HepG2 (cell line): ENCODE data around the gene MSI2. TPM values are rescaled to one million over a fixed set of nuclear protein-coding genes. Genes with fewer than 3 reads are reported as not detected.

Experiments used
- CBX5 ChIP-seq: sonication (generic); formaldehyde crosslinking; IDR thresholded peaks from 2 replicates; pipeline ENCODE4 v1.4.0; 2020; ENCODE audit warnings: missing genetic modification reagents, borderline replicate concordance
- ELF3 ChIP-seq: IDR thresholded peaks from 2 replicates; pipeline ENCODE4 v1.6.1; 2016; ENCODE audit warnings: missing genetic modification reagents, missing compliant biosample characterization
- GATAD2A ChIP-seq: IDR thresholded peaks from 2 replicates; pipeline ENCODE4 v1.6.1; 2016
- GTF2F1 ChIP-seq: fragments of 150-350 bp; IDR thresholded peaks from 2 replicates; pipeline ENCODE4 v1.6.1; 2014; ENCODE audit warnings: low read length
- HIVEP1 ChIP-seq: sonication (generic); formaldehyde crosslinking; IDR thresholded peaks from 2 replicates; pipeline ENCODE4 v1.4.0; 2020; ENCODE audit warnings: mild to moderate bottlenecking, missing genetic modification reagents
- JUN ChIP-seq: sonication (generic); formaldehyde crosslinking; IDR thresholded peaks from 2 replicates; pipeline ENCODE4 v1.4.0; 2020; ENCODE audit warnings: mild to moderate bottlenecking, missing genetic modification reagents
- MYNN ChIP-seq: sonication (generic); formaldehyde crosslinking; IDR thresholded peaks from 2 replicates; pipeline ENCODE4 v1.4.0; 2020; ENCODE audit warnings: mild to moderate bottlenecking, low read depth, missing genetic modification reagents
- MZF1 ChIP-seq: sonication (generic); formaldehyde crosslinking; IDR thresholded peaks from 2 replicates; pipeline ENCODE4 v1.8.1; 2023; ENCODE audit warnings: mild to moderate bottlenecking, missing genetic modification reagents, borderline replicate concordance
- PHB2 ChIP-seq: fragments of 450-650 bp; IDR thresholded peaks from 2 replicates; pipeline ENCODE4 v1.6.1; 2018; ENCODE audit not compliant: partially characterized antibody
- PLSCR1 ChIP-seq: sonication (generic); formaldehyde crosslinking; IDR thresholded peaks from 2 replicates; pipeline ENCODE4 v1.5.0; 2020; ENCODE audit warnings: missing genetic modification reagents, mild to moderate bottlenecking, borderline replicate concordance
- RBAK ChIP-seq: sonication (generic); formaldehyde crosslinking; IDR thresholded peaks from 2 replicates; pipeline ENCODE4 v1.5.1; 2020; ENCODE audit warnings: mild to moderate bottlenecking, missing genetic modification reagents
- RBM39 ChIP-seq: fragments of 200-400 bp; formaldehyde crosslinking; IDR thresholded peaks from one replicate; pipeline ENCODE4 v1.6.1; 2018; ENCODE audit warnings: antibody characterized with exemption, mild to moderate bottlenecking, low read depth, low read length; ENCODE audit not compliant: poor library complexity, severe bottlenecking
- TIGD3 ChIP-seq: sonication (generic); formaldehyde crosslinking; IDR thresholded peaks from 2 replicates; pipeline ENCODE4 v1.5.1; 2020; ENCODE audit warnings: mild to moderate bottlenecking, missing genetic modification reagents, borderline replicate concordance
- ZFAT ChIP-seq: sonication (generic); formaldehyde crosslinking; conservative IDR thresholded peaks from 2 replicates; pipeline ENCODE4 v1.8.1; 2023; ENCODE audit warnings: missing genetic modification reagents, inconsistent platforms
- ZMAT5 ChIP-seq: sonication (generic); formaldehyde crosslinking; IDR thresholded peaks from 2 replicates; pipeline ENCODE4 v1.5.0; 2020; ENCODE audit warnings: mild to moderate bottlenecking, low read depth, missing genetic modification reagents, borderline replicate concordance
- ZNF18 ChIP-seq: sonication (generic); formaldehyde crosslinking; IDR thresholded peaks from 2 replicates; pipeline ENCODE4 v1.8.0; 2022; ENCODE audit warnings: mild to moderate bottlenecking, missing genetic modification reagents; ENCODE audit not compliant: insufficient replicate concordance
- ZNF30 ChIP-seq: sonication (generic); formaldehyde crosslinking; IDR thresholded peaks from 2 replicates; pipeline ENCODE4 v1.5.0; 2020; ENCODE audit warnings: mild to moderate bottlenecking, missing genetic modification reagents
- ZNF451 ChIP-seq: sonication (generic); formaldehyde crosslinking; IDR thresholded peaks from 2 replicates; pipeline ENCODE4 v1.5.0; 2020; ENCODE audit warnings: mild to moderate bottlenecking, missing genetic modification reagents
- polyA plus RNA-seq, 8 experiments: library from polyadenylated mRNA; depleted of rRNA in 3 of 8; stranded (reverse) in 7 of 8; unstranded in 1 of 8; fragments of >200 nt; fragmentation: Illumina TruSeq in 4 of 8; extraction: Trizol in 4 of 8; gene quantifications; 2 replicates each; pipeline versions ENCODE4 v1.2.1 to v1.2.3, GENCODE V29; 2011 to 2016; ENCODE audit warnings: low read depth in 4 of 8, missing spikeins in 1 of 8, mixed read lengths in 1 of 8; ENCODE audit not compliant: insufficient read depth in 1 of 8
- total RNA-seq, 5 experiments: library from RNA; depleted of rRNA; stranded (reverse); fragments of >200 nt; fragmentation: Illumina TruSeq; extraction: Trizol; gene quantifications; 2 replicates each; pipeline ENCODE4 v1.2.3, GENCODE V29; 2016; ENCODE audit warnings: low read depth in 1 of 5
- TF ChIP-seq, protein P1 (sequence below): sonication (generic); formaldehyde crosslinking; IDR thresholded peaks from 2 replicates; pipeline ENCODE4 v1.5.0; 2020; ENCODE audit warnings: missing genetic modification reagents
- TF ChIP-seq, protein P2 (sequence below): sonication (generic); formaldehyde crosslinking; IDR thresholded peaks from 2 replicates; pipeline ENCODE4 v1.5.0; 2020; ENCODE audit warnings: mild to moderate bottlenecking, missing genetic modification reagents

Gene MSI2
- total and polyA plus RNA-seq, 2 of the 13 experiments (the other 11 are each of a cell fraction or from before 2014, with no cell fraction given), result 77.5 to 78.4 TPM

DNA sequence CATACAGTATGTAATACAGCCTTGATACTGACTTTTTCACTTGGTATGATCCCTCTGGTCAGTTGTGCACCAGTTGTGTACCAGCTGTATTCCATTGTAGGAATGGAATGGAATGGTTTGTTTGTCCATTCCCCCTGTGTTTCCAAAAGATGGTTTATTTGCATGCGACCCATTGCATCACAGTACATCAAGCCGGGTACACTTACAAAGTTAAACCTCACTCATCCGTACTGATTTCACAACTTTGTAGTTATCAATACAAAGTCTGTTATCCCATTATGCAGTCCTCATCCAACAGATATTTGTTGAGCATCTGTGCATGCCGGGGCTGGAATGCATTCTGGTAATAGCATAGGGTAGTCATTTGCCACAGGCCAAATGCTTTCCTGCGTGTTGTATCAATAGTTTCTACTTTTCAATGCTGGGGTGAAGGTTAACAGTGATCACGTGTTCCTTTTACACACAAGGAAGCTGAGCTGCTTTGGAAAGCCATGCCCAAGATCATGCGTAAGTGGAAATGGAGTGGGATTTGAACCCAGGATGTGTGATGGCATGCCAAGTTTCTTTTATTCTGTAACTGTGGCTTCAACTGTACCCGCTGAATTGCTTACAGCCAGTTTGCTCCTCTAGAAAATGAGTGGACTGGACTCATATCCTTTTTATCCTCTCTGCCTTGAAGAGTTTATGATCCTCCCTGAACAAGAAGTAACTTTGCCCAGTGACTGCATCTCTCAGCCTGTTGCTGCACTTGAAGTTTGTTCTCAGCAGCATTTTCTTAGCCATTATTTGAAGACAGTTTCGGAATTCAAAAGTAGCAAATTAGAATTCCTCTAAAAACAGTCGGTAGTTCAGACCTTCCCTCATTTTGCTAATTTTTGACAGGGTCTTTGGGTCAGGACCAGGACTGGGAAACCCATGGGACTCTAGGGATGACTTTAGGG lies 260.2 kb downstream of the MSI2 start (continued):
- TF ChIP-seq, protein P1, sequence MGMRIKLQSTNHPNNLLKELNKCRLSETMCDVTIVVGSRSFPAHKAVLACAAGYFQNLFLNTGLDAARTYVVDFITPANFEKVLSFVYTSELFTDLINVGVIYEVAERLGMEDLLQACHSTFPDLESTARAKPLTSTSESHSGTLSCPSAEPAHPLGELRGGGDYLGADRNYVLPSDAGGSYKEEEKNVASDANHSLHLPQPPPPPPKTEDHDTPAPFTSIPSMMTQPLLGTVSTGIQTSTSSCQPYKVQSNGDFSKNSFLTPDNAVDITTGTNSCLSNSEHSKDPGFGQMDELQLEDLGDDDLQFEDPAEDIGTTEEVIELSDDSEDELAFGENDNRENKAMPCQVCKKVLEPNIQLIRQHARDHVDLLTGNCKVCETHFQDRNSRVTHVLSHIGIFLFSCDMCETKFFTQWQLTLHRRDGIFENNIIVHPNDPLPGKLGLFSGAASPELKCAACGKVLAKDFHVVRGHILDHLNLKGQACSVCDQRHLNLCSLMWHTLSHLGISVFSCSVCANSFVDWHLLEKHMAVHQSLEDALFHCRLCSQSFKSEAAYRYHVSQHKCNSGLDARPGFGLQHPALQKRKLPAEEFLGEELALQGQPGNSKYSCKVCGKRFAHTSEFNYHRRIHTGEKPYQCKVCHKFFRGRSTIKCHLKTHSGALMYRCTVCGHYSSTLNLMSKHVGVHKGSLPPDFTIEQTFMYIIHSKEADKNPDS (CRISPR knock-in tag), result 0 out of 2 replicates have a peak, but pooled peaks have one; percentile 39
- TF ChIP-seq MYNN (CRISPR knock-in tag) (no peak), MZF1 (CRISPR knock-in tag) (no peak), HIVEP1 (CRISPR knock-in tag) (no peak), ZMAT5 (CRISPR knock-in tag) (no peak), PLSCR1 (CRISPR knock-in tag) (no peak), PHB2 (no peak), ZFAT (CRISPR knock-in tag) (no peak), GATAD2A (CRISPR knock-in tag) (peak; percentile 100), ZNF18 (CRISPR knock-in tag) (no peak), RBM39 (no peak), ELF3 (peak; percentile 90), CBX5 (CRISPR knock-in tag) (peak; percentile 92), RBAK (no peak), JUN (CRISPR knock-in tag) (peak; percentile 91), TIGD3 (CRISPR knock-in tag) (no peak), ZNF451 (CRISPR knock-in tag) (no peak), GTF2F1 (no peak), ZNF30 (CRISPR knock-in tag) (no peak)
- TF ChIP-seq, protein P2, sequence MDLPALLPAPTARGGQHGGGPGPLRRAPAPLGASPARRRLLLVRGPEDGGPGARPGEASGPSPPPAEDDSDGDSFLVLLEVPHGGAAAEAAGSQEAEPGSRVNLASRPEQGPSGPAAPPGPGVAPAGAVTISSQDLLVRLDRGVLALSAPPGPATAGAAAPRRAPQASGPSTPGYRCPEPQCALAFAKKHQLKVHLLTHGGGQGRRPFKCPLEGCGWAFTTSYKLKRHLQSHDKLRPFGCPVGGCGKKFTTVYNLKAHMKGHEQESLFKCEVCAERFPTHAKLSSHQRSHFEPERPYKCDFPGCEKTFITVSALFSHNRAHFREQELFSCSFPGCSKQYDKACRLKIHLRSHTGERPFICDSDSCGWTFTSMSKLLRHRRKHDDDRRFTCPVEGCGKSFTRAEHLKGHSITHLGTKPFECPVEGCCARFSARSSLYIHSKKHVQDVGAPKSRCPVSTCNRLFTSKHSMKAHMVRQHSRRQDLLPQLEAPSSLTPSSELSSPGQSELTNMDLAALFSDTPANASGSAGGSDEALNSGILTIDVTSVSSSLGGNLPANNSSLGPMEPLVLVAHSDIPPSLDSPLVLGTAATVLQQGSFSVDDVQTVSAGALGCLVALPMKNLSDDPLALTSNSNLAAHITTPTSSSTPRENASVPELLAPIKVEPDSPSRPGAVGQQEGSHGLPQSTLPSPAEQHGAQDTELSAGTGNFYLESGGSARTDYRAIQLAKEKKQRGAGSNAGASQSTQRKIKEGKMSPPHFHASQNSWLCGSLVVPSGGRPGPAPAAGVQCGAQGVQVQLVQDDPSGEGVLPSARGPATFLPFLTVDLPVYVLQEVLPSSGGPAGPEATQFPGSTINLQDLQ (CRISPR knock-in tag), result no peak
